ENCODE results near the gene NIPAL1.

The NIPAL1 gene

GRCh38 chr4:48027653-48028052, 11.1 kb downstream of the NIPAL1 start:
- Histone ChIP-seq H3K79me2 (ENCODE audit: insufficient read depth, low read length) (no peaks in the 10 kb centered on the region), H3K9me3 (ENCODE audit: insufficient read depth, low read depth, low read length) (no peaks in the 10 kb centered on the region), H3F3A (ENCODE audit: low read depth) (no peaks in the 10 kb centered on the region), H3K4me2 (ENCODE audit: low read depth, low read length, poor library complexity, severe bottlenecking) (no peak overlapping the region), H3K4me3 (ENCODE audit: low read length, poor library complexity, severe bottlenecking) (no peak overlapping the region), H3K9ac (ENCODE audit: low read depth, low read length, poor library complexity, severe bottlenecking) (no peak overlapping the region), H4K20me1 (ENCODE audit: insufficient read depth, low read length, poor library complexity, severe bottlenecking) (no peaks in the 10 kb centered on the region), H2AFZ (ENCODE audit: low read length) (no peak overlapping the region), H3K4me1 (ENCODE audit: insufficient read depth, low read length, poor library complexity, severe bottlenecking) (no peaks in the 10 kb centered on the region), H3K36me3 (ENCODE audit: insufficient read depth, low read length) (no peaks in the 10 kb centered on the region), H3K27me3 (ENCODE audit: insufficient read depth, low read length, poor library complexity, severe bottlenecking) (no peaks in the 10 kb centered on the region), H3K9me2 (replicated peaks; ENCODE audit: low read depth, low read length) (no peaks in the 10 kb centered on the region)
- TF ChIP-seq CTCF (conservative IDR thresholded peaks at IDR 0.05; ENCODE audit: low read length) (no peak), EZH2phosphoT487 (IDR thresholded peaks at IDR 0.05; ENCODE audit: borderline replicate concordance) (no peak)

GRCh38 chr4:48028696-48029095, 12.1 kb downstream of the NIPAL1 start:
- H4K20me1 ChIP-seq (ENCODE audit: insufficient read depth, low read length, poor library complexity, severe bottlenecking), result no peaks in the 10 kb centered on the region
- H3K36me3 ChIP-seq (ENCODE audit: insufficient read depth, low read length), result no peaks in the 10 kb centered on the region
- no peaks in the 10 kb centered on the region for H3K9me3 ChIP-seq (ENCODE audit: insufficient read depth, low read depth, low read length)
- TF ChIP-seq EZH2phosphoT487 (IDR thresholded peaks at IDR 0.05; ENCODE audit: borderline replicate concordance), result no peak
- TF ChIP-seq CTCF (conservative IDR thresholded peaks at IDR 0.05; ENCODE audit: low read length), result no peak
- H3K4me2 ChIP-seq (ENCODE audit: low read depth, low read length, poor library complexity, severe bottlenecking), result no peak overlapping the region
- no peak overlapping the region for H2AFZ ChIP-seq (ENCODE audit: low read length)
- no peaks in the 10 kb centered on the region for H3K4me1 ChIP-seq (ENCODE audit: insufficient read depth, low read length, poor library complexity, severe bottlenecking)
- no peaks in the 10 kb centered on the region for H3F3A ChIP-seq (ENCODE audit: low read depth)
- H3K9ac ChIP-seq (ENCODE audit: low read depth, low read length, poor library complexity, severe bottlenecking), result no peak overlapping the region
- no peaks in the 10 kb centered on the region for H3K9me2 ChIP-seq (replicated peaks; ENCODE audit: low read depth, low read length)
- H3K79me2 ChIP-seq (ENCODE audit: insufficient read depth, low read length), result no peaks in the 10 kb centered on the region
- H3K27me3 ChIP-seq (ENCODE audit: insufficient read depth, low read length, poor library complexity, severe bottlenecking), result no peaks in the 10 kb centered on the region
- H3K4me3 ChIP-seq (ENCODE audit: low read length, poor library complexity, severe bottlenecking), result no peak overlapping the region

GRCh38 chr4:48030470-48030869, 13.9 kb downstream of the NIPAL1 start:
- H3K9ac ChIP-seq (ENCODE audit: low read depth, low read length, poor library complexity, severe bottlenecking), result no peak overlapping the region
- no peaks in the 10 kb centered on the region for H3K9me3 ChIP-seq (ENCODE audit: insufficient read depth, low read depth, low read length)
- H3K4me1 ChIP-seq (ENCODE audit: insufficient read depth, low read length, poor library complexity, severe bottlenecking), result no peaks in the 10 kb centered on the region
- no peaks in the 10 kb centered on the region for H3K79me2 ChIP-seq (ENCODE audit: insufficient read depth, low read length)
- no peaks in the 10 kb centered on the region for H3F3A ChIP-seq (ENCODE audit: low read depth)
- TF ChIP-seq CTCF (conservative IDR thresholded peaks at IDR 0.05; ENCODE audit: low read length) (no peak), EZH2phosphoT487 (IDR thresholded peaks at IDR 0.05; ENCODE audit: borderline replicate concordance) (no peak)
- H3K36me3 ChIP-seq (ENCODE audit: insufficient read depth, low read length), result no peaks in the 10 kb centered on the region
- H2AFZ ChIP-seq (ENCODE audit: low read length), result no peak overlapping the region
- no peaks in the 10 kb centered on the region for H3K27me3 ChIP-seq (ENCODE audit: insufficient read depth, low read length, poor library complexity, severe bottlenecking)
- no peak overlapping the region for H3K4me2 ChIP-seq (ENCODE audit: low read depth, low read length, poor library complexity, severe bottlenecking)
- H3K9me2 ChIP-seq (replicated peaks; ENCODE audit: low read depth, low read length), result no peaks in the 10 kb centered on the region
- H4K20me1 ChIP-seq (ENCODE audit: insufficient read depth, low read length, poor library complexity, severe bottlenecking), result no peaks in the 10 kb centered on the region
- no peak overlapping the region for H3K4me3 ChIP-seq (ENCODE audit: low read length, poor library complexity, severe bottlenecking)

Measured in Loucy (cell line).